Trophoblast cell (in vitro differentiated cells and primary cell): Measurements from ENCODE around the gene M6PR.
"Not testable (repeated sequence)": the region's sequence is repeated elsewhere in the genome, so short reads cannot be mapped to it uniquely, and the experiment has no call there.

Experiments
- DNase-seq, 2 donors: peaks; one replicate each; pipeline ENCODE4 v3.0.0-alpha.2; 2016
- H2AFZ ChIP-seq: 2 replicates; pipeline ENCODE4 v1.6.1; 2013; ENCODE audit warnings: low read length, moderate library complexity, mild to moderate bottlenecking; ENCODE audit not compliant: insufficient read depth, poor library complexity
- H2AK5ac ChIP-seq: 2 replicates; pipeline ENCODE4 v1.6.1; 2013; ENCODE audit warnings: mild to moderate bottlenecking, low read length
- H2BK120ac ChIP-seq: 2 replicates; pipeline ENCODE4 v1.6.1; 2013; ENCODE audit warnings: low read length, mild to moderate bottlenecking, moderate library complexity; ENCODE audit not compliant: insufficient read depth, poor library complexity
- H2BK12ac ChIP-seq: 2 replicates; pipeline ENCODE4 v1.6.1; 2013; ENCODE audit warnings: mild to moderate bottlenecking, low read length, moderate library complexity
- H2BK5ac ChIP-seq: 2 replicates; pipeline ENCODE4 v1.6.1; 2013; ENCODE audit warnings: low read length, low read depth, moderate library complexity, mild to moderate bottlenecking; ENCODE audit not compliant: poor library complexity
- H3K14ac ChIP-seq: 2 replicates; pipeline ENCODE4 v1.6.1; 2013; ENCODE audit warnings: mild to moderate bottlenecking, low read length
- H3K18ac ChIP-seq: 2 replicates; pipeline ENCODE4 v1.6.1; 2013; ENCODE audit warnings: mild to moderate bottlenecking, low read length
- H3K23ac ChIP-seq: 2 replicates; pipeline ENCODE4 v1.6.1; 2013; ENCODE audit warnings: low read length
- H3K27ac ChIP-seq: 2 replicates; pipeline ENCODE4 v1.5.1; 2013; ENCODE audit warnings: low read depth, mild to moderate bottlenecking, inconsistent platforms, low read length, moderate library complexity
- H3K27me3 ChIP-seq: 2 replicates; pipeline ENCODE4 v1.6.1; 2013; ENCODE audit warnings: inconsistent platforms, mild to moderate bottlenecking, low read length, moderate library complexity; ENCODE audit not compliant: insufficient read depth
- H3K36me3 ChIP-seq, 2 experiments: 1 replicate in 1 of 2; 2 replicates in 1 of 2; pipeline ENCODE4 v1.6.1; 2013; ENCODE audit warnings: low read length in 2 of 2, mild to moderate bottlenecking in 2 of 2, moderate library complexity in 1 of 2; ENCODE audit not compliant: insufficient read depth in 2 of 2, control insufficient read depth in 1 of 2
- H3K4ac ChIP-seq: 2 replicates; pipeline ENCODE4 v1.6.1; 2013; ENCODE audit warnings: low read depth, mild to moderate bottlenecking, low read length, moderate library complexity
- H3K4me1 ChIP-seq, 2 experiments: 1 replicate in 1 of 2; 2 replicates in 1 of 2; pipeline ENCODE4 v1.6.1; 2013; ENCODE audit warnings: low read length in 2 of 2, mild to moderate bottlenecking in 2 of 2, moderate library complexity in 1 of 2; ENCODE audit not compliant: insufficient read depth in 2 of 2, control insufficient read depth in 1 of 2
- H3K4me2 ChIP-seq: 2 replicates; pipeline ENCODE4 v1.6.1; 2013; ENCODE audit warnings: inconsistent platforms, mild to moderate bottlenecking, low read length, moderate library complexity
- H3K4me3 ChIP-seq: 2 replicates; pipeline ENCODE4 v1.5.1; 2013; ENCODE audit warnings: mild to moderate bottlenecking, low read depth, low read length, inconsistent platforms
- H3K79me1 ChIP-seq: one replicate; pipeline ENCODE4 v1.6.1; 2013; ENCODE audit warnings: low read length
- H3K79me2 ChIP-seq: 2 replicates; pipeline ENCODE4 v1.6.1; 2013; ENCODE audit warnings: low read length, mild to moderate bottlenecking; ENCODE audit not compliant: control insufficient read depth, insufficient read depth, poor library complexity
- H3K9ac ChIP-seq: 2 replicates; pipeline ENCODE4 v1.6.1; 2013; ENCODE audit warnings: mild to moderate bottlenecking, low read length
- H3K9me3 ChIP-seq: 2 replicates; pipeline ENCODE4 v1.6.1; 2013; ENCODE audit warnings: low read depth, mild to moderate bottlenecking, control low read depth, inconsistent platforms, low read length; ENCODE audit not compliant: insufficient read depth
- H4K12ac ChIP-seq: 2 replicates; pipeline ENCODE4 v1.6.1; 2013; ENCODE audit warnings: low read depth, mild to moderate bottlenecking, low read length, moderate library complexity
- H4K8ac ChIP-seq: 2 replicates; pipeline ENCODE4 v1.6.1; 2013; ENCODE audit warnings: low read depth, mild to moderate bottlenecking, low read length, moderate library complexity
- H4K91ac ChIP-seq: one replicate; pipeline ENCODE4 v1.6.1; 2013; ENCODE audit warnings: low read depth, mild to moderate bottlenecking, low read length, moderate library complexity
- WGBS: extraction: QIAGEN DNeasy Blood & Tissue Kit; methylation state at CpG from one replicate; pipeline ENCODE4 v1.1.7; 2013; ENCODE audit warnings: missing lambda C conversion rate; ENCODE audit not compliant: insufficient read length, insufficient coverage; ENCODE audit errors: extremely low coverage; 5-methylcytosine and 5-hydroxymethylcytosine counted together

Gene M6PR

GRCh38 chr12:8936735-8937134, 12.7 kb downstream of the M6PR start:
- no CpG with 5 or more reads among the region's 7 CpGs for WGBS
- H4K91ac ChIP-seq = no peak overlapping the region
- no peak overlapping the region for H2BK12ac ChIP-seq
- H3K36me3 ChIP-seq = peaks cover 25 to 37% of the 10 kb centered on the region in 2 experiments
- H3K4me3 ChIP-seq = no peak overlapping the region
- no peaks in the 10 kb centered on the region for H3K4me1 ChIP-seq
- no peak overlapping the region for H3K27ac ChIP-seq
- H3K27me3 ChIP-seq = no peaks in the 10 kb centered on the region
- no peak overlapping the region for H3K14ac ChIP-seq
- no peak overlapping the region for H4K8ac ChIP-seq
- no peak overlapping the region for H2AK5ac ChIP-seq
- no peak overlapping the region for H3K9ac ChIP-seq
- DNase-seq = no peak
- H2BK120ac ChIP-seq = no peak overlapping the region
- H4K12ac ChIP-seq = no peak overlapping the region
- H3K4me2 ChIP-seq = no peak overlapping the region
- H2BK5ac ChIP-seq = no peak overlapping the region
- H3K4ac ChIP-seq = no peak overlapping the region
- no peak overlapping the region for H3K18ac ChIP-seq
- H3K79me1 ChIP-seq = no peaks in the 10 kb centered on the region
- no peaks in the 10 kb centered on the region for H3K9me3 ChIP-seq
- no peak overlapping the region for H2AFZ ChIP-seq
- no peak overlapping the region for H3K23ac ChIP-seq
- H3K79me2 ChIP-seq = no peaks in the 10 kb centered on the region

GRCh38 chr12:8934080-8934479, 15.4 kb downstream of the M6PR start:
- not testable (repeated sequence) for H2BK12ac ChIP-seq, H2AK5ac ChIP-seq, H2BK120ac ChIP-seq, DNase-seq, H3K9ac ChIP-seq, H2BK5ac ChIP-seq, H3K79me1 ChIP-seq, H2AFZ ChIP-seq, H3K9me3 ChIP-seq, H3K4me3 ChIP-seq, H4K91ac ChIP-seq, H4K12ac ChIP-seq, H3K18ac ChIP-seq, H3K23ac ChIP-seq, H3K14ac ChIP-seq, H3K79me2 ChIP-seq, H3K27ac ChIP-seq, H4K8ac ChIP-seq, H3K4me1 ChIP-seq, H3K4me2 ChIP-seq, H3K27me3 ChIP-seq, H3K4ac ChIP-seq
- peaks cover 27 to 40% of the 10 kb centered on the region in 2 experiments for H3K36me3 ChIP-seq
- no CpG with 5 or more reads among the region's 4 CpGs for WGBS

DNA sequence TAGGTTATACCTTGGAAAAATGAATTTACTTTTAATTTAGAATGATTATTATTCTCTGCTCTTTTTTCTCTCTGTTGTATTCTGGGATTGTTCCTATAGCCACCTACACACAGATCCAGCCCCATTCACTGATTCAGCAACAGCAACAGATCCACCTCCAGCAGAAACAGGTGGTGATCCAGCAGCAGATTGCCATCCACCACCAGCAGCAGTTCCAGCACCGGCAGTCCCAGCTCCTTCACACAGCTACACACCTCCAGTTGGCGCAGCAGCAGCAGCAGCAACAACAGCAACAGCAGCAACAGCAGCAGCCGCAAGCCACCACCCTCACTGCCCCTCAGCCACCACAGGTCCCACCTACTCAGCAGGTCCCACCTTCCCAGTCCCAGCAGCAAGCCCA, 17.0 kb downstream of the M6PR start:
- H3K4me2 ChIP-seq, H4K91ac ChIP-seq, H3K79me1 ChIP-seq, H3K9me3 ChIP-seq, H4K12ac ChIP-seq, H2BK120ac ChIP-seq, H2BK12ac ChIP-seq, H2AK5ac ChIP-seq, DNase-seq, H3K27ac ChIP-seq, H2AFZ ChIP-seq, H2BK5ac ChIP-seq, H3K23ac ChIP-seq, H3K18ac ChIP-seq, H3K14ac ChIP-seq, H3K27me3 ChIP-seq, H3K9ac ChIP-seq, H3K79me2 ChIP-seq, H3K4me1 ChIP-seq, H4K8ac ChIP-seq, H3K4ac ChIP-seq, H3K4me3 ChIP-seq: not testable (repeated sequence)
- H3K36me3 ChIP-seq = peaks cover 24 to 34% of the 10 kb centered on the region in 2 experiments
- WGBS = no CpG with 5 or more reads among the region's 3 CpGs

- not testable (repeated sequence) for H3K9me3 ChIP-seq, H3K4me3 ChIP-seq, H4K8ac ChIP-seq, H4K91ac ChIP-seq, H2BK12ac ChIP-seq, H2AFZ ChIP-seq, H3K4me1 ChIP-seq, H3K18ac ChIP-seq, H3K23ac ChIP-seq, H3K9ac ChIP-seq, H2BK120ac ChIP-seq, H3K79me1 ChIP-seq, H4K12ac ChIP-seq, H3K14ac ChIP-seq, H2BK5ac ChIP-seq, H3K27ac ChIP-seq, H3K79me2 ChIP-seq, H3K4ac ChIP-seq, H2AK5ac ChIP-seq, H3K27me3 ChIP-seq, H3K4me2 ChIP-seq, DNase-seq
- peaks cover 19 to 24% of the 10 kb centered on the region in 2 experiments for H3K36me3 ChIP-seq
- WGBS = no CpG with 5 or more reads among the region's 4 CpGs
These were observed 18.7 kb downstream of the M6PR start for GRCh38 chr12:8930655-8931323.
